Vagina (tissue), 2 donors: ENCODE measurements around the gene SUPT4H1.

ENCODE experiments used
- POLR2AphosphoS5 ChIP-seq, 2 donors: sonication (generic); formaldehyde crosslinking; IDR thresholded peaks; one replicate each; pipeline ENCODE4 v1.9.0; 2017; ENCODE audit warnings: antibody characterized with exemption in 2 of 2, mild to moderate bottlenecking in 2 of 2, low read depth in 1 of 2; ENCODE audit not compliant: insufficient read depth in 1 of 2
- TF ChIP-seq, protein P1 (sequence below), 3 experiments: fragments of 450-650 bp in 2 of 3; fragments of 200-600 bp in 1 of 3; sonication (generic) in 1 of 3; IDR thresholded peaks; one replicate each; pipeline ENCODE4 v1.5.1; 2017 to 2019; ENCODE audit warnings: antibody characterized with exemption in 3 of 3, mild to moderate bottlenecking in 2 of 3, moderate library complexity in 2 of 3

DNA sequence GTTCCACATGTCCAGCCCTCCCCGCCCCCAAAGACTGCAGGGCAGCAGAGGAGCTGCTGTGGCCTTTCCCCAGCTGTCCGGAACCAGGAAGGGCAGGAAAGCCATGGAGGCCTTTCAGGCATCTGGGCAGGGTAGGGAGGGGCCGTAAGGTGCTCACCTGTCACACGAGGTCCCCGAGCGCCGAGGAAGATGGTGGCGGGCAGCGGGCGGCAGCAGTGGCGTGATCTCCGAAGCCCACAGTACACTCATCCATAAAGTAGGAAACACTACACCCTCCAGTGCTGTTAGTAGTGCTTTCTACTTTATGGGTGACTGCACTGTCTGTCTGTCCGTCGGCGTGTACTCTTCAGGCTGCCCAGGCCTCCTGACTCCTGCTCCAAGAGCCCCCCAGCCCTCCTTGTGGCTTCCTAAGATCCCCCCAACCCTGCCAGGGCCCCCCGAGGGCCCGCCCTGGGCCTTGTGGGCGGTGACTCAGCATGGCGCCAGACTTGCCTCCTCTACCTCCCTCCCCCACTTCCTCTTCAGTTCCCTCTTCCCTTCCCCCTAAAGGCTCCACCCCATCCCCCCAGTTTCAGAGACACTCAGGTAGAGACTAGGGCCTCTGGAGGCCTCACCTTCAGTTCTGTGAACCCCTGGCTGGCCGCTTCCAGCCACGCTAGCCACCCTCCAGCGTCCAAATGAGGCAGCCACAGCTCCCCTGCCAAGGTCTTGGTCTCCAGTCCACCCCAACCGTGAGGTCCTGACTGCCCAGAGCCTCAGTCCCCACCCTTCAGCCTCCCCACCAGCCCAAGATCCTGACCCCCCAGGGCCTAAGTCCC is 20.8 kb downstream of the SUPT4H1 start:
- TF ChIP-seq, protein P1, sequence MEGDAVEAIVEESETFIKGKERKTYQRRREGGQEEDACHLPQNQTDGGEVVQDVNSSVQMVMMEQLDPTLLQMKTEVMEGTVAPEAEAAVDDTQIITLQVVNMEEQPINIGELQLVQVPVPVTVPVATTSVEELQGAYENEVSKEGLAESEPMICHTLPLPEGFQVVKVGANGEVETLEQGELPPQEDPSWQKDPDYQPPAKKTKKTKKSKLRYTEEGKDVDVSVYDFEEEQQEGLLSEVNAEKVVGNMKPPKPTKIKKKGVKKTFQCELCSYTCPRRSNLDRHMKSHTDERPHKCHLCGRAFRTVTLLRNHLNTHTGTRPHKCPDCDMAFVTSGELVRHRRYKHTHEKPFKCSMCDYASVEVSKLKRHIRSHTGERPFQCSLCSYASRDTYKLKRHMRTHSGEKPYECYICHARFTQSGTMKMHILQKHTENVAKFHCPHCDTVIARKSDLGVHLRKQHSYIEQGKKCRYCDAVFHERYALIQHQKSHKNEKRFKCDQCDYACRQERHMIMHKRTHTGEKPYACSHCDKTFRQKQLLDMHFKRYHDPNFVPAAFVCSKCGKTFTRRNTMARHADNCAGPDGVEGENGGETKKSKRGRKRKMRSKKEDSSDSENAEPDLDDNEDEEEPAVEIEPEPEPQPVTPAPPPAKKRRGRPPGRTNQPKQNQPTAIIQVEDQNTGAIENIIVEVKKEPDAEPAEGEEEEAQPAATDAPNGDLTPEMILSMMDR (IDR thresholded peaks at IDR 0.05) = no peak
- TF ChIP-seq POLR2AphosphoS5 (IDR thresholded peaks at IDR 0.05; ENCODE audit: insufficient read depth in 1 of 2, low read depth in 1 of 2) = no peak
